ENCODE measurements around the gene PRR15.
"Not testable (repeated sequence)": the region's sequence is repeated elsewhere in the genome, so short reads cannot be mapped to it uniquely, and the experiment has no call there.

The PRR15 gene, protein sequence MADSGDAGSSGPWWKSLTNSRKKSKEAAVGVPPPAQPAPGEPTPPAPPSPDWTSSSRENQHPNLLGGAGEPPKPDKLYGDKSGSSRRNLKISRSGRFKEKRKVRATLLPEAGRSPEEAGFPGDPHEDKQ

DNA sequence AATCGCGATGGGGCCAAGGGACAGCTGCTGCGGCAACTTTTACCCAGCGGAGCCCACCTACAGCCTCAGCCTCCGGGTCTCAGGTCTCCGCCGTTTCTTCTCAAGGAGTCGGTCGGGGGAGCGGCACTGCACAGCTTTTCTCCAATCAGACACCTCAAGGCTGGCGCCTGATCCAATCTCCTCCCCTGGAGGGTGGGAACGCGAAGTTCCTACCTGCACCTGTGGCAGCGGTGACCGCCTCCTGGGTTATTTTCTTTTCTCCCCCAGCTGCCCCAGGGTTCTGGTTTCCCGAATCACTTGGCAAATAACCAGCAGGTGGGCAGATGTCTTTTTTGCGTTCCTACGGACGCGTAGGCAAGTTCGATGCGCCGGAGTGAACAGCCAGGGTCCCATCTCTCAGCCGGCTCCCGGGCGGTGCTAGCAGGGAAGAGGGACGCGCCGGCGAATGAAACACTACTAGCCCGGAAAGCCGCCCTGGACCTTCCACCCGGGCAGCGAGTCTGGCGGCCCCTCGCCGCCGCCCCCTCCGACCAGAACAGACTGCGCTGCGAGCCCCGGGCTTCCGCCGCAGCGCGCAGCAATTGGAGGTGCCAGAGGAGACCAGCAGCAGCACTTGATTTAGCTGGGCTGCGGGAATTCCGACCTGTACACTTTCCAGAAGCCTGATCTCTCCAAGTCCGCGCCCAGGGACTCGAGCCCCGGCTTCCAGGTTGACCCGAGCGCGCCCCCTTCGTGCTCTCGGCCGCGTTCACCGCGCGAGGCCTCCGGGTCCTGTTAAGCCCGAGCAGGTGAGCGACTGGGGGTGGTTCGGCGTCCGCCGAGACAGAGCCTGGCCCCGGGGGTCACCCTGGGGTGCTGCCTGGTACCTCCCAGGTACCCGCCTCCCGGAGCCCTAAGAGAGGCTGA lies at the start of gene PRR15:
Gene PRR15 (plus strand): TSS at position 246 of the 906 bp plus-strand sequence. CDS start 2,495 bp downstream, outside the sequence.
- TF ChIP-seq, protein P1, sequence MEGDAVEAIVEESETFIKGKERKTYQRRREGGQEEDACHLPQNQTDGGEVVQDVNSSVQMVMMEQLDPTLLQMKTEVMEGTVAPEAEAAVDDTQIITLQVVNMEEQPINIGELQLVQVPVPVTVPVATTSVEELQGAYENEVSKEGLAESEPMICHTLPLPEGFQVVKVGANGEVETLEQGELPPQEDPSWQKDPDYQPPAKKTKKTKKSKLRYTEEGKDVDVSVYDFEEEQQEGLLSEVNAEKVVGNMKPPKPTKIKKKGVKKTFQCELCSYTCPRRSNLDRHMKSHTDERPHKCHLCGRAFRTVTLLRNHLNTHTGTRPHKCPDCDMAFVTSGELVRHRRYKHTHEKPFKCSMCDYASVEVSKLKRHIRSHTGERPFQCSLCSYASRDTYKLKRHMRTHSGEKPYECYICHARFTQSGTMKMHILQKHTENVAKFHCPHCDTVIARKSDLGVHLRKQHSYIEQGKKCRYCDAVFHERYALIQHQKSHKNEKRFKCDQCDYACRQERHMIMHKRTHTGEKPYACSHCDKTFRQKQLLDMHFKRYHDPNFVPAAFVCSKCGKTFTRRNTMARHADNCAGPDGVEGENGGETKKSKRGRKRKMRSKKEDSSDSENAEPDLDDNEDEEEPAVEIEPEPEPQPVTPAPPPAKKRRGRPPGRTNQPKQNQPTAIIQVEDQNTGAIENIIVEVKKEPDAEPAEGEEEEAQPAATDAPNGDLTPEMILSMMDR (IDR thresholded peaks at IDR 0.05; ENCODE audit: low read depth, low read length), result no peak
- peak; percentile 60 to 70 for DNase-seq (ENCODE audit: low read depth in 2 of 2)
- H3K4me3 ChIP-seq (replicated peaks in 1 of 2; ENCODE audit: low read depth in 2 of 2, low read length in 2 of 2), result peak within 1 kb of the TSS; percentile 72 to 74

DNA sequence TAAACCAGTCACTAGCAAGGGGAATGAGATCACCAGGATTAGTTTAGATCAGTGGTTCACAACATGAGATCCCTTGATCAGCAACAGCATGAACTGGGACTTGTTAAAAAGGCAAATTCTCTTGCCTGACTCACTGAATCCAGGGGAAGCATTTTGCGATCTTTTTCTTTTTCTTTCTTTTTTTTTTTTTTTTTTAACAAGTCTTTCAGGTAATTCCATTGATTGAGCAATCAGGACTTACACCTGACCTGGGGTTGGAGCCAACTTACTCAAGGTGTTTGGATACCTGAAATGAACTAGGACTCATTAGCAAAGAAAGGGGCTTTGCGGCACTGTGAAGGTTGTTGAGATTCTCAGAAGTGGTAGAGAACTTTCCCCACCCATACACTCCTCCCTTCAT lies 47.1 kb upstream of the PRR15 start:
- H3K4me3 ChIP-seq (replicated peaks in 1 of 2; ENCODE audit: low read depth in 2 of 2, low read length in 2 of 2), result no peak overlapping the region
- TF ChIP-seq, protein P1 (IDR thresholded peaks at IDR 0.05; ENCODE audit: low read depth, low read length), result no peak
- DNase-seq (ENCODE audit: low read depth in 2 of 2), result no peak

DNA sequence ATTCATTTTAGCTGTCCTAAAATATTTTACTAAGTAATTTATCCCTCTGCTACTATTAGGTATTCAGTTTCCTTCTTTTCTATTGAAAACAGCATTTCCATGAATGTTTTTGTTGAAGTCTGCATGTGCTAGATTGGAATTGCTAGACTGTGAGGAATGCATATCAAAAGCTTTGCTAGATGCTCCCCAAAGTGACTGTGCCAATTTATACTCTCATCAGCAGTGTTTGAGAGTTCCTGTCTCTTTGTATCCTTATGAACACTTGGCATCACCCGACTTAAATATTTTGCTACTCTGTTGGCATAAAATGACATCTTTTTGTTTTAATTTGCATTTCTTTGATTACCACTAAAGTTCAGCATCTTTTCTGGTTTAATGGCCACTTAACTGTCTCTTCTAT lies 45.0 kb upstream of the PRR15 start:
- H3K4me3 ChIP-seq (replicated peaks in 1 of 2; ENCODE audit: low read depth in 2 of 2, low read length in 2 of 2), result no peak overlapping the region
- TF ChIP-seq, protein P1 (IDR thresholded peaks at IDR 0.05; ENCODE audit: low read depth, low read length), result no peak
- DNase-seq (ENCODE audit: low read depth in 2 of 2), result peak in 1 of 2 donors; percentile 31

DNA sequence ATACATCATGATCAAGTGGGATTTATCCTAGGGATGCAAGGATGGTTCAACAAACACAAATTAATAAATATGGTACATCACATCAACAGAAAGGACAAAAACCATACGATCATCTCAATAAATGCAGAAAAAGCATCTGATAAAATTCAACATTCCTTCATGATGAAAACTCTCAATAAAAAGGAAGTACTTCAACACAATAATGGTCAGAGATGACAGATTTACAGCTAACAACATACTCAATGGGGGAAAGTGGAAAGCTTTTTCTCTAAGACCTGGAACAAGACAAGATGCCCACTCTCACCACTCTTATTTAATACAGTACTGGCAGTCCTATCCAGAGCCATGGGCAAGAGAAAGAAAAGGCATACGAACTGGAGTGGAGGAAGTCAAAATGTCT lies 39.9 kb upstream of the PRR15 start:
- TF ChIP-seq, protein P1 (IDR thresholded peaks at IDR 0.05; ENCODE audit: low read depth, low read length), result no peak
- no peak overlapping the region for H3K4me3 ChIP-seq (replicated peaks in 1 of 2; ENCODE audit: low read depth in 2 of 2, low read length in 2 of 2)

DNA sequence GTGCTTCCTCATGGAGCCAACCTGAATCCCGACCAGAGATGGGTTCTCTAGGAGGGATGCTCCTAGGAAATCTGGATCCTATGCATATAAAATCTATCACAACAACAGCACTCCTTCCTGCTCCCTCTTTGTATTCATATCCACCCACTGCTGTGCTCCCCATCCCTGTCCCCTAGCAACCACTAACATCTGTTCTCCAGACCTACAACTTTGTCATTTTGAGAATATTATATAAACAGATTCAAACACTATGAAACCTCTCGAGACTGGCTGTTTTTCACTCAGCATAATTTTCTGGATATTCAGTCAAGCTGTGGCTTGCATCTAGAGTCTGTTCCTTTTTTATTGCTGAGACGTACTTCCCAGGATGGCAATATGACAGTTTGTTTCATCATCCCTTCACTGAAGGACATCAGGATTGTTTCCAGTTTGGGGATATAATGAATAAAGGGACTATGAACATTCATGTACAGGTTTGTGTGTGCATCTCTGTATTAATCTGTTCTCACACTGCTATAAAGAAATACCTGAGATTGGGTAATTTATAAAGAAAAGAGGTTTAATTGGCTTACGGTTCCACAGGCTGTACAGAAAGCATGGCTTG lies 36.0 kb upstream of the PRR15 start:
- no peak for DNase-seq (ENCODE audit: low read depth in 2 of 2)

More for the DNA sequence above, 39.9 kb upstream of the PRR15 start:
- no peak for DNase-seq (ENCODE audit: low read depth in 2 of 2)

DNA sequence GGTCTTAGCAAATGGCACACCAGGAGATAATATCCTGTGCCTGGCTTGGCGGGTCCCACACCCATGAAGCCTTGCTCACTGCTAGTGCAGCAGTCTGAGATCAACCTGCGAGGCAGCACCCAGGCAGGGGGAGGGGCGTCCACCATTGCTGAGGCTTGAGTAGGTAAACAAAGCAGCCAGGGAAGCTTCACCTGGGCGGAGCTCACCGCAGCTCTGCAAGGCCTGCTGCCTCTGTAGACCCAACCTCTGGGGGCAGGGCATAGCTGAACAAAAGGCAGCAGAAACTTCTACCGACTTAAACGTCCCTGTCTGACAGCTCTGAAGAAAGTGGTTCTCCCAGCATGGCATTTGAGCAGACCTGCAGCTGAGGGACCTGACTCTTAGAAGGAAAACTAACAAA lies 35.1 kb upstream of the PRR15 start:
- not testable (repeated sequence) for H3K4me3 ChIP-seq (replicated peaks in 1 of 2; ENCODE audit: low read depth in 2 of 2, low read length in 2 of 2); DNase-seq (ENCODE audit: low read depth in 2 of 2)

More for the DNA sequence above, 36.0 kb upstream of the PRR15 start:
- H3K4me3 ChIP-seq (replicated peaks in 1 of 2; ENCODE audit: low read depth in 2 of 2, low read length in 2 of 2), result no peak overlapping the region
- TF ChIP-seq, protein P1 (IDR thresholded peaks at IDR 0.05; ENCODE audit: low read depth, low read length), result no peak

DNA sequence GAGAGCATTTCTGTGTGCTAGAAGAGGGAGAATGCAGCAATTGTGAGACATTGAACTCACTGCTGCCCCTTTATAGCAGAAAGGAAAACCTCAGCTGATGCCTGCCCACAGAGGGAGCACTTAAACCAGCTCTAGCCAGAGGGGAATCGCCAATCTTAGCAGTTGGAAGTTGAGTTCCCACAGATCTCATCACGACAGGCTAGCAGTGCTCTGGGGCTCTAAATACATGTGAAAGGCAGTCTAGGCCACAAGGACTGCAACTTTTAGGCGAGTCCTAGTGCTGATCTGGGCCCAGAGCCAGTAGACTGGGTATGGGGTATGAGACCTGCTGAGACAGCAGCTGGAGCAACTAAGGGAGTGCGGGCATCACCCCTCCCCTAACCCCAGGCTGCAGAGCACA lies 25.2 kb upstream of the PRR15 start:
- TF ChIP-seq, protein P1 (IDR thresholded peaks at IDR 0.05; ENCODE audit: low read depth, low read length), result no peak
- DNase-seq (ENCODE audit: low read depth in 2 of 2), result no peak
- no peak overlapping the region for H3K4me3 ChIP-seq (replicated peaks in 1 of 2; ENCODE audit: low read depth in 2 of 2, low read length in 2 of 2)

Measured in cardiac fibroblast (primary cell).